ENCODE measurements around the gene TBX4.

- TF ChIP-seq NONO (IDR thresholded peaks at IDR 0.05) (no peak), NONO (CRISPR knock-in tag; conservative IDR thresholded peaks at IDR 0.05) (no peak), ZNF251 (CRISPR knock-in tag; IDR thresholded peaks at IDR 0.05) (no peak), JUNB (CRISPR knock-in tag; IDR thresholded peaks at IDR 0.05; ENCODE audit: borderline replicate concordance) (no peak), RNF2 (conservative IDR thresholded peaks at IDR 0.05; ENCODE audit: low read depth) (no peak), NFYB (CRISPR knock-in tag; IDR thresholded peaks at IDR 0.05) (no peak), ZNF597 (CRISPR knock-in tag; IDR thresholded peaks at IDR 0.05) (no peak), U2AF1 (optimal IDR thresholded peaks at IDR 0.05; ENCODE audit: low read depth, low read length) (no peak), ESRRA (CRISPR knock-in tag; IDR thresholded peaks at IDR 0.05; ENCODE audit: low read depth) (no peak), ZNF549 (CRISPR knock-in tag; IDR thresholded peaks at IDR 0.05) (no peak), REST (IDR thresholded peaks at IDR 0.05; ENCODE audit: borderline replicate concordance in 1 of 2, low read depth in 1 of 2, low read length in 2 of 2) (no peak), POLR2A (IDR thresholded peaks at IDR 0.05; ENCODE audit: insufficient read depth in 1 of 2, low read depth in 2 of 2, low read length in 2 of 2) (no peak), SMC3 (IDR thresholded peaks at IDR 0.05; ENCODE audit: low read length) (no peak)
- TF ChIP-seq, protein P1, sequence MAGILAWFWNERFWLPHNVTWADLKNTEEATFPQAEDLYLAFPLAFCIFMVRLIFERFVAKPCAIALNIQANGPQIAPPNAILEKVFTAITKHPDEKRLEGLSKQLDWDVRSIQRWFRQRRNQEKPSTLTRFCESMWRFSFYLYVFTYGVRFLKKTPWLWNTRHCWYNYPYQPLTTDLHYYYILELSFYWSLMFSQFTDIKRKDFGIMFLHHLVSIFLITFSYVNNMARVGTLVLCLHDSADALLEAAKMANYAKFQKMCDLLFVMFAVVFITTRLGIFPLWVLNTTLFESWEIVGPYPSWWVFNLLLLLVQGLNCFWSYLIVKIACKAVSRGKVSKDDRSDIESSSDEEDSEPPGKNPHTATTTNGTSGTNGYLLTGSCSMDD (CRISPR knock-in tag; IDR thresholded peaks at IDR 0.05) = no peak
Measured at GRCh38 chr17:61468263-61468907, 16.2 kb downstream of the TBX4 start.

Data from HepG2 (cell line).